Heart right ventricle (tissue), 16 donors: ENCODE results near the gene IL18R1. TPM values are rescaled to one million over a fixed set of nuclear protein-coding genes. Genes with fewer than 3 reads are reported as not detected.

Source experiments
- ATAC-seq, 8 donors: fragments of 200-7000 bp; cut with Tn5 transposase; one replicate each; pipeline ENCODE4 v1.9.1; 2020; ENCODE audit warnings: mild to moderate bottlenecking in 8 of 8, moderate library complexity in 8 of 8, moderate number of reproducible peaks in 1 of 8
- DNase-seq, 2 donors: peaks; one replicate each; pipeline ENCODE4 v3.0.0-alpha.2; 2020
- H3K27ac ChIP-seq, 10 donors: fragments of 200-600 bp; sonication (generic) in 2 of 10; one replicate each; pipeline versions ENCODE4 v1.5.0 to v1.8.0; 2020 to 2022; ENCODE audit warnings: mild to moderate bottlenecking in 3 of 10
- H3K27me3 ChIP-seq, 7 donors: fragments of 200-600 bp; one replicate each; pipeline ENCODE4 v1.8.0; 2021 to 2022; ENCODE audit warnings: mild to moderate bottlenecking in 2 of 7
- H3K36me3 ChIP-seq, 9 donors: fragments of 200-600 bp; sonication (generic) in 1 of 9; one replicate each; pipeline versions ENCODE4 v1.5.0 to v1.8.0; 2020 to 2022; ENCODE audit warnings: mild to moderate bottlenecking in 2 of 9
- H3K4me1 ChIP-seq, 9 donors: fragments of 200-600 bp; sonication (generic) in 1 of 9; one replicate each; pipeline versions ENCODE4 v1.5.0 to v1.8.0; 2020 to 2022; ENCODE audit warnings: mild to moderate bottlenecking in 4 of 9
- H3K4me3 ChIP-seq, 10 donors: fragments of 200-600 bp; sonication (generic) in 2 of 10; one replicate each; pipeline versions ENCODE4 v1.5.0 to v1.8.0; 2020 to 2022; ENCODE audit warnings: mild to moderate bottlenecking in 7 of 10, moderate library complexity in 2 of 10
- H3K9me3 ChIP-seq, 11 donors: fragments of 200-600 bp in 10 of 11; sonication (generic) in 2 of 11; one replicate each; pipeline versions ENCODE4 v1.5.0 to v1.8.0; 2013 to 2022; ENCODE audit warnings: mild to moderate bottlenecking in 2 of 11, control low read depth in 1 of 11, moderate library complexity in 1 of 11
- WGBS, 2 donors: extraction: QIAGEN DNeasy Blood & Tissue Kit; methylation state at CpG; one replicate each; pipeline ENCODE4 v1.1.7; 2013; ENCODE audit warnings: inconsistent platforms in 1 of 2; 5-methylcytosine and 5-hydroxymethylcytosine counted together
- intact Hi-C, 10 donors: fragments of 100-400 bp; cut with DNase I; formaldehyde crosslinking; loops; one replicate each; pipeline versions ENCODE4 v1.11.1 to v1.14.2; 2022
- polyA plus RNA-seq, 2 donors: library from polyadenylated mRNA; stranded (reverse); fragments of 200-250 nt; gene quantifications; one replicate each; pipeline ENCODE4 v1.2.3, GENCODE V29; 2013
- total RNA-seq, 10 donors: library from RNA; stranded (reverse); fragmentation: NEBNext Ultra II Directional in 3 of 10; extraction: Animal tissue kit (Norgen Biotek cat#: 25700) in 3 of 10; gene quantifications; one replicate each; pipeline versions ENCODE4 v1.2.1 to v1.2.4, GENCODE V29; 2021 to 2023
- TF ChIP-seq, protein P1 (sequence below), 9 donors: fragments of 200-600 bp; sonication (generic) in 2 of 9; IDR thresholded peaks; one replicate each; pipeline versions ENCODE4 v1.5.0 to v1.8.0; 2021 to 2022; ENCODE audit warnings: antibody characterized with exemption in 9 of 9, mild to moderate bottlenecking in 5 of 9, moderate library complexity in 1 of 9
- donor health status: Arrhythmogenic right ventricular cardiomyopathy.
- donor health status: ischemic (EF 13 %, LVEDD 7.1; RV severe dilation, severe dysfunction).
- donor health status: healthy with polysubstance abuse.
- donor health status: DM: no; HTN: yes; CAD: no.
- donor health status: DM: no; HTN: no; CAD: no.
- donor health status: ischemic (EF 25% LVEDD 6.9; RV normal size, moderate dysfunction).
- donor health status: ischemic (EF 25% LVEDD 5.7; RV mildly dilated, moderate dysfunction).
- donor health status: healthy.
- donor health status: DM: yes; HTN: yes; CAD: no.
- donor health status: Ischemic cardiomyopathy.
- donor health status: ischemic (EF 35%, LVEDD 5.7; RV mildly dilated, moderate dysfunction).
- donor health status: nonischemic (EF 11% LVEDD 7.7; RV severe dilation, severe dysfunction).
- donor health status: DM: yes; HTN: yes; CAD: no.
- donor health status: PGD.
- donor health status: ischemic (EF 29% LVEDD 5.4; RV normal size, mild dysfunction).
- donor health status: nonischemic (EF 23%, LVEDD 6.1; RV moderate dilation, normal function).

The IL18R1 gene
- total and polyA plus RNA-seq, 12 donors, result 0.06 to 4.9 (median 1.2) TPM

GRCh38 chr2:102401865-102402264, 46.3 kb downstream of the IL18R1 start:
- Histone ChIP-seq H3K4me1 (peaks cover 0 to 5% (median 0%) of the 10 kb centered on the region in 9 donors), H3K4me3 (no peak overlapping the region), H3K36me3 (no peaks in the 10 kb centered on the region), H3K27me3 (no peaks in the 10 kb centered on the region), H3K9me3 (peaks cover 0 to 6% (median 0%) of the 10 kb centered on the region in 11 donors), H3K27ac (no peak overlapping the region)
- WGBS, 2 donors, result 91 to 97% methylated on average over 2 of the region's 2 CpGs
- ATAC-seq, result no peak
- intact Hi-C loops, result no loop called here
- no peak for DNase-seq
- TF ChIP-seq, protein P1, sequence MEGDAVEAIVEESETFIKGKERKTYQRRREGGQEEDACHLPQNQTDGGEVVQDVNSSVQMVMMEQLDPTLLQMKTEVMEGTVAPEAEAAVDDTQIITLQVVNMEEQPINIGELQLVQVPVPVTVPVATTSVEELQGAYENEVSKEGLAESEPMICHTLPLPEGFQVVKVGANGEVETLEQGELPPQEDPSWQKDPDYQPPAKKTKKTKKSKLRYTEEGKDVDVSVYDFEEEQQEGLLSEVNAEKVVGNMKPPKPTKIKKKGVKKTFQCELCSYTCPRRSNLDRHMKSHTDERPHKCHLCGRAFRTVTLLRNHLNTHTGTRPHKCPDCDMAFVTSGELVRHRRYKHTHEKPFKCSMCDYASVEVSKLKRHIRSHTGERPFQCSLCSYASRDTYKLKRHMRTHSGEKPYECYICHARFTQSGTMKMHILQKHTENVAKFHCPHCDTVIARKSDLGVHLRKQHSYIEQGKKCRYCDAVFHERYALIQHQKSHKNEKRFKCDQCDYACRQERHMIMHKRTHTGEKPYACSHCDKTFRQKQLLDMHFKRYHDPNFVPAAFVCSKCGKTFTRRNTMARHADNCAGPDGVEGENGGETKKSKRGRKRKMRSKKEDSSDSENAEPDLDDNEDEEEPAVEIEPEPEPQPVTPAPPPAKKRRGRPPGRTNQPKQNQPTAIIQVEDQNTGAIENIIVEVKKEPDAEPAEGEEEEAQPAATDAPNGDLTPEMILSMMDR (IDR thresholded peaks at IDR 0.05), result no peak

DNA sequence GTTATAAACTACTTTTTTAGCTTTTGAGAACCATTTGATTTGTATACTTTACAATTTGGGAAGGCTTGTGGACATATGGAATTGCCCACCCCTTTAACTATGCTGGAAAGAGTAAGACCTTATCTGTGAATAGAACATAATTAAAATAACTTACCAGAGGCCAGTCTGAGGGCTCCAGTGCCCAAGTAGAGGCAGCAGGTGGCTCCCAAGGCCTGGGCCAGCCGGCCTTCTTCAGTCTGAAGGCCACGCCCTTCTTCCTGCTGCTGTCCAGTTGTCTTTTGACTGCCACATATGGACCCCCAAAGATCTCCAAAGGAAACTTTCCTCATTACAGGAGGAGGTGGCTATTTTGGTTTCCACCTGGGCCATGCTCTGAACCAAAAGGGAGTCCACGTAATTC, 55.4 kb downstream of the IL18R1 start:
- TF ChIP-seq, protein P1 (IDR thresholded peaks at IDR 0.05), result no peak
- H3K27me3 ChIP-seq, result peaks cover 0 to 6% (median 0%) of the 10 kb centered on the region in 7 donors
- intact Hi-C loops, result no loop called here
- no peak overlapping the region for H3K27ac ChIP-seq
- H3K4me3 ChIP-seq, result no peak overlapping the region
- no peak for ATAC-seq
- DNase-seq, result no peak
- WGBS, 2 donors, result 86% methylated on average over 3 of the region's 3 CpGs
- H3K36me3 ChIP-seq, result no peaks in the 10 kb centered on the region
- H3K4me1 ChIP-seq, result no peaks in the 10 kb centered on the region
- peaks cover 0 to 14% (median 0%) of the 10 kb centered on the region in 11 donors for H3K9me3 ChIP-seq

DNA sequence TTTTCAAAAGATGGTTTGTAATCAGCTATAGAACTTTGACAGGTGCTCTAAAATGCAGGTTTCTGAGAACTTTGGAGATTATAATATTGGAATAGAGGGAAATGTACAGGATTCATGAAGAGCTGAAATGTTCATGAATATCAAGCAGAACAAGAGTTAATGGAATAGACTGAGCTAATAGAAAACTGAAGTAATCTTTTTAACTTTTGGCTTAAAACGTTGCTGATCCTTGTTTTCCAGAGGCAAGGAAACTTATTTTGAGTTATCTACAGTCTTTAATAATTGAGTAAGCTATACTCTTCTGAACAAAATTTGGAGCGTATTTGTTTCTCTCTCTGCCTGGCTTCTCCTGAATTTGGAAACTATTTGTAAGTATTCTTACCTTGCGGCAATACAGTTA, 56.6 kb downstream of the IL18R1 start:
- intact Hi-C loops, result no loop called here
- TF ChIP-seq, protein P1 (IDR thresholded peaks at IDR 0.05), result no peak
- H3K27ac ChIP-seq, result no peak overlapping the region
- no peaks in the 10 kb centered on the region for H3K36me3 ChIP-seq
- peaks cover 0 to 3% (median 0%) of the 10 kb centered on the region in 9 donors for H3K4me1 ChIP-seq
- peaks cover 0 to 6% (median 0%) of the 10 kb centered on the region in 7 donors for H3K27me3 ChIP-seq
- 83 to 84% methylated on average over 3 of the region's 3 CpGs for WGBS, 2 donors
- ATAC-seq (no peak), DNase-seq (no peak)
- H3K9me3 ChIP-seq, result peaks cover 0 to 14% (median 0%) of the 10 kb centered on the region in 11 donors
- no peak overlapping the region for H3K4me3 ChIP-seq

- no peak for ATAC-seq
- 88 to 89% methylated on average over 1 of the region's 1 CpG for WGBS, 2 donors
- H3K27ac ChIP-seq, result peak overlapping the region in 1 of 10 donors; percentile 85
- no peaks in the 10 kb centered on the region for H3K36me3 ChIP-seq
- H3K27me3 ChIP-seq, result peaks cover 0 to 6% (median 3%) of the 10 kb centered on the region in 7 donors
- intact Hi-C loops, result no loop called here
- H3K4me3 ChIP-seq, result no peak overlapping the region
- DNase-seq, result no peak
- H3K9me3 ChIP-seq, result no peaks in the 10 kb centered on the region
- peaks cover 0 to 30% (median 0%) of the 10 kb centered on the region in 9 donors for H3K4me1 ChIP-seq
- TF ChIP-seq, protein P1 (IDR thresholded peaks at IDR 0.05), result no peak
Observed at GRCh38 chr2:102417946-102418345, 62.4 kb downstream of the IL18R1 start.
